GM21723 (cell line): ENCODE results near the gene RASAL1.
A peak's percentile ranks its signal among the peaks of the same experiment; 100 is the strongest.
"Not testable (repeated sequence)": the region's sequence is repeated elsewhere in the genome, so short reads cannot be mapped to it uniquely, and the experiment has no call there.

Experiments used
- ATAC-seq: cut with Tn5 transposase; IDR thresholded peaks from one replicate; pipeline ENCODE4 v1.9.1; 2021; ENCODE audit warnings: mild to moderate bottlenecking, moderate library complexity; ENCODE audit not compliant: unreplicated experiment

The RASAL1 gene

DNA sequence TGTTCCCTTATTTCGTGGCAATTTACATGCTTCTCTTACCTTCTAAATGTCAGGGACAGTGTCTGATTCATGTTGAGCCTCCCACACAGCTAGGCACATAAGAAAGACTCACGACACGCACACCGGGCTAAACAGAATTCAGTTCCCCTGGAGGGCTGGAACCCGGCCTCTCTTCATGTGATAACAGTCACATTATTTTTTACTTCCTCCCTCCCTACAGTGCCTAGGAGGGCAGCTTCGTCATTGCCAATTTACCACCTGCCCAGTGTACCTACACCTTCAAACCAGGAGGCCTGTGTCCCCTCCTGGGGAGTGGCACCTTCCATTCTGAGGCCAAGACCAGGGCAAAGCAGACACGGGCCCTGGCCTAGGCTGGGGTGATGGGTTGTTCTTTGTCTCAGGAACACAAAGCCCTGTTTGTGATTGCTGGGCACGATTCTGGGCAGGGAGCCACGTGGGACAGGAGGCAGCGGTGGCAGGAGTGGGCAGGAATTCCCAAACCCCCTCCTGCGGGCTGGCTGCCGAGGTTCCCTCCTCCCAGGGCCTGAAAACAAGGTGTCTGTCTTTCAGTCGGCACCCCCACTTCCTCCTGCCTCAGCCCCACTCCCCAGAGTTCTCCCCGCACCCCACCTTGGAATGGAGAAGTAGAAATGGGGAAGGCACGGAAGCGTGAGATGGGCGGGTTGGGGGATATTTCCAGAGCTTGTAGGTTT is 6.8 kb upstream of the RASAL1 start:
- ATAC-seq = no peak

DNA sequence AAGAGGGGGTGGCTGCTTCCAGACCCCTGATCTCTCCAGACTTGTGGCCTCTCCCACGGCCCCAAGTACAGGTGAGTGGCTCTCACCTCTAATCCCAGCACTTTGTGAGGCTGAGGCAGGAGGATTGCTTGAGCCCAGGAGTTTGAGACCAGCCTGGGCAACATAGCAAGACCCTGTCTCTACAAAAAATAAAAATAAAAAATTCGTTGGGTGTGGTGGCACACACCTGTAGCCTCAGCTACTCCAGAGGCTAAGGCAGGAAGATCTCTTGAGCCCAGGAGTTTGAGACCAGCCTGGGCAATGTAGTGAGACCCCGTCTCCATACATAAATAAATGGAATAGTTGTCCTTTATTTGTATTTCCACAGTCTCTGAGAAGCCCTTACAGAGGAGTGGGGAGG is 6.2 kb upstream of the RASAL1 start:
- ATAC-seq = not testable (repeated sequence)

DNA sequence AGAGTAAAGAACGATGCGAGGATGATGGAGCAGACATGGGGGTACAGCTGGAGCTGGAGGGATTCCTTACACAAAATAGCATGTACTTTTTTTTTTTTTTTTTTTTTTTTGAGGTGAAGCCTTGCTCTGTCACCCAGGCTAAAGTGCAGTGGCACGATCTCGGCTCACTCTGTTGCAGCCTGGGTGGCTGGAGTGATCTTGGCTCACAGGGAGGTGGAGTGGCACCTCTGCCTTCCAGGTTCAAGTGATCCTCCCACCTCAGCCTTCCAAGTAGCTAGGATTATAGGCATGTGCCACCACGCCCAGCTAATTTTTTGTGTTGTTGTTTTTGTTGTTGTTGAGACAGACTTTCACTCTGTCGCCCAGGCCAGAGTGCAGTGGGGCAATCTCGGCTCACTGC is 5.1 kb upstream of the RASAL1 start:
- ATAC-seq = no peak

DNA sequence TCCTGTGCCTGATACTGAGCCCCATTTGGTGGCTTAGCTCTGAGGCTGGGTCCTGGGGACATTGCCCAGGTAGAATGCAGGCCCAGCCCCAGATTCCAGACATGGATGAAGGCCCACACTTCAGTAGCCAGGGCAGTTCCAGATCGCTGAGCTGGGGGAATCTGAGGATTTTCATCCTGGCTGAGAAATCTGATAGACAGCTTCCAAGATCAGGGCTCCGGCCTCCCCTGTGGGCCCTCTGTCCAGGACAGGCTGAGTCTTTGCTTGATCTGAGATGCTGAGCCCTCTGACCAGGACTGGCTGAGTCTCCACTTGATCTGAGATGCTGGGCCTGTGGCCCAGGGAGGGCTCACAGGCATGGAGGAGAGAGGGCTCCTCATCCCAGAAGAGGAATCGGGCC is 3.3 kb upstream of the RASAL1 start:
- ATAC-seq = no peak

DNA sequence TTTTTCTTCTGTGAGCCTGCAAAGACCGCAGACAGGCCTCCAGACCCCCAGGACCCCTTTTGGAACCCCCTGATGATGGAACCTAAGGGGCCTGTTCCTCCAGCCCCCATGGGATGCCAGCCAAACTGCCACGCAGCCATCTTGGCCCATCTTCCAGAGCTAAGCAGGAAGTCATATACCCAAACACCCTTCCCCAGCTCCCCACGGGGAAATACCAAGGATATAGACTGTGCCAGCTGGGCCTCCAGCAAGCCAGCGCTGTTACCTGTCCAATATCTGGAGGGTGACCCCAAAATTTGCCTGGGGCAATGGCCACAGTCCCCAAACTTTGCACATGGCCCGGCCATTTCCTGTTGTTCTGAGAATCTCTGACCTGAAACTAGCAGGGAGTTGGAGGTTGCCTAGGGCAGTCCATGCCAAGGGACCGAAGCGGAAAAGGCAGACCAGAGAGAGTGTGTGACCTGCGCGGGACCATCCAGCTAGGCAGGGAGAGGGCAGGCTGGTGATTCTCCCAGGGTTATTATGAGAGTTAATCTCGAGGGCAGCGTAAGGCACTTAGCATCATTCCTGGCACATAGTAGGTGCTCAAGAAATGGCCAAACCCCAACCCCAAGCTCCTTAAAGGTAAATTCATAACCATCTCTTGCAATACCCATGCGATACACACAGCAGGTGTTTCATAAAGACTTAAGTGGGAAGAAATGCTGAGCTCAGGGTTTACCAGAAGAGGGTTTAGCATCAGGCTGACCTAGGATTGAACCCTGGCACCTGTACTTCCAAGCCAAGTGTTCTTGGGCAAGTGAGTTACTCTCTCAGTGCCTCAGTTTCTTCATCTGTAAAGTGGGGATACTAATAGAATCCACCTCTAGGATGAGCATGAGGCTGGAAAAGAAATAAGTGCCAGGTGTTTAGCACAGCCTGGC is 2.6 kb upstream of the RASAL1 start:
- no peak for ATAC-seq

DNA sequence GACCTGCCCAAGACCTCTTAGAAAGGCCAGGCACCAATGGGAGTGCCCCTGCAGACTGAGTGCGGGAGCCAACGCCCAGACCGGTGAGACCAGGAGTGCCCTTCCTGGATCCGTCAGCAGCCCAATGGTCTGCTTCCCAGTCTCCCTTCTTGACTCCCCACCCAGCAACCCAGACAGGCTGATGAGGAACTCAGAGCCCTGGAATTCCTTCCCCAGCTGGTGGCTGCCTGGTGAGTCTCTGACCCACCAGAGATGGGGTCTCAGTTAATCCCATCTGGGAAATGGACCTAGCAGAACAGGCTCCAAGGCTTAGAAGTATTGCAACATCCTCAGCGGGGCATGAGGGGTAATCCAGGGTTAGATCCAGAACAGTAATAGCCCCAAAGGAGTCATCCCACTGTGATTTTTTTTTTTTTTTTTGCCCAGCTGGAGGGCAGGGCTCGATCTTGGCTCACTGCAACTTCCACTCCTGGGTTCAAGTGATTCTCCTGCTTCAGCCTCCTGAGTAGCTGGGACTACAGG is 1.5 kb upstream of the RASAL1 start:
- ATAC-seq = no peak

DNA sequence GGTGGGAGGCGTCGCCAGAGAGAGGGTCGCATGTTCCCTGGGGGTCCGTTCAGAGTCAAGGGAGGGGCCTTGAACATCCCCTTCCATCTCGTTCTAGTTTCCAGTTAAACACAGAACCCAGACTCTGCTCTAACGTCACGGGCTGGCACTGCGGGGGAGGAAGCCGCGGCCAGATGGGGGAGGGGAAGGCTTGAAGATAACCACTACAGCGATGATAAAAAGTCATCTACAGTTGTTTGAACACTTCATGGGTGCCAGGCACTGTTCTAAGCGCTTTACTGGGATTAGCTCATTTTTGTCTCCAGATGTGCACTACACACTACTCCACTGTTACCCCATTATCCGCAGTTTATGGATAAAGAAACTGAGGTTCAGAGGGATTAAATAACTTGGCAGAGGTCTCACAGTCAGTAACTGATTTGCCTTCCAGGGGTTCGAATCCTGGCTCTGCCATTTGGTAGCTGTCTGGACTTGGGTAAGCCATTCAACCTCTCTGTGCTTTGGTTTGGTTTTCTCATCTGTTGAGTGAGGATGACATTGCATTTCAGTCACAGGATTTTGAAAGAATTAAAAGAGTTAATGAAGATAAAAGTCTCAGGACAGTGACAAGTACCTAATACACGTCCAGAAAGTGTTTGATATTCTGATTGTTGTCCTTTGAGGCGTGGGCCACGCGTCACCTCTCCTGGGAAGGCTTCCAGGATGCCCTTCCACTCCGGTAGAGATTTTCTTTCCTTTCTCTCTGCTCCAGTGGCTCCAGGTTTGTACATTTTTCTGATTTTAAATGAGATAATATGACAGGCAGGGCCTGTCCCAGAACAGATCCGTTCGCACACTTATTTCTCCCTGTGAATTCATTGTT is 798 bp upstream of the RASAL1 start:
- ATAC-seq = peak; percentile 16

DNA sequence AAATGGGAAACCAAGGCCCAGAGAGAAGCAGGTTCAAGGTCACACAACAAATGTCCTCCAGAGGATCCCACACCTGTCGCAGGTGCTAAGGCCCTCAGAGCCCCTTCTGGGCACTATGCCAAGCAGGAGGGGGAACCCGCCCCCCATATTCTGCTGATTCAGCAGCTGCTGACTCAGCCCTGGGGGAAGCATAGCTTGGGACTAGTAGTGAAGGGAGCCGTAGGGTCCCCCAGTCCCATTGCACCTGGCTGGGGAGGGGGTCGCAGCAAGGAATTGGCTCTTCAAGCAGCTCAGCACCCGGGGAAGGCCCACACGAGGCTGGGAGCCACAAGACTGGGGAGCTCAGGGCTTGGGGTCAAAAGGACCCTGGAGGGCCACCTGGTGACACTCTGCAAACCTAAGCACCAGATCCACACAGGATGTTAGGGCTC is 1.0 kb downstream of the RASAL1 start:
- no peak for ATAC-seq

DNA sequence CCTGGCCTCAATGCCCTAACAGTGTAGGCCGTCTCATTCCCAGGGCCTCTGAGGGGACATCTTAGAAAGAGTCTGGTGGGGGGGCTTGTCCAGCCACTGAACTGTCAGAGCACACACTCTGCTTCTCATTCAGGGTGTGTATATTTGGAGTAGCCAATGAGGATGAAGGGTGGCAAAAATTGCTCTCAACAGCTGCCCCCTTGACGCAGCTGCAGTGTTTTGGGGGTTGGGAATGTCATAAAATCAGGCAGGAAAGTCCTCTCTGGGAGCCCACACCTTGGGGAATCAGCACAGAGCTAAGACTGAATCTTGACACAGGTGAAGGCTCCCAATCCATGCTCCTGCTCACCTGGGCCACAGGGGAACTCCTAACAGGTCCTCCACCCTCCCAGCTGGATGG is 1.5 kb downstream of the RASAL1 start:
- ATAC-seq = no peak

DNA sequence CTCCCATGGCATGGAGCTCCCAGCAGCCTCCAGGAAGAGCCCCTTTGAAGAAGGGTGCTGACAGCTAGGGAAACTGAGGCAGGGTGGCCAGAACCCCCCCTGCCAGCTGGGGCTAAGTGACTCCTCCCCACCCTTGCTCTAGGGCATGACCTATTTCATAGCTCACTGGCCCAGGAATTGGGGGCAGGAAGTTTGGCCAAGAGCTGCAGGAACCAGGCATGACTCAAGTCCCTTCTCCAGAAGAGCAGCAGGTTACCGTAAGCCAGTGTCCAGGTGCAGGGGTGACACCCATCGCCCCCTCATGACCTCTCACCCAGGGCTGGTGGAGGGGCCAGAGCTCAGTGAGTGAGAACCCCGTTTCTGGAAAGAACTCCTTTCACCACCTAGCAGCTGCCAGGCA is 1.9 kb downstream of the RASAL1 start:
- ATAC-seq = no peak

DNA sequence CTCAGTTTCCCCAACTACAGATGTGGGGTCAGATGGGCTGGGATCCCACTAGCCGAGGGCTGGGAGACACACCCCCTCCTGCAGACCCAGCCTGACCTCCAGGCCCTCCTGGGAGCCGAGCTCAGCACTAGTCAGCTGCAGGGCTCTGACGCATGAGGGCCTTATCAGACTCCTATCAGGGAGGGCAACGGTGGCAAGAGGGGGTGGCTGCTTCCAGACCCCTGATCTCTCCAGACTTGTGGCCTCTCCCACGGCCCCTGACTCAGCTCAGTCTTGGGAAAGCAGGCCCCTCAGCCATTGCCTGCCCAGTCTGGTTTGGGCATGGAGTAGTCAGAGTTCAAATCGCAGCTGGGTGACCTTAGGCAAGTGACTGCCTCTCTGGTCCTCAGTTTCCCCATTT is 2.5 kb downstream of the RASAL1 start:
- no peak for ATAC-seq

DNA sequence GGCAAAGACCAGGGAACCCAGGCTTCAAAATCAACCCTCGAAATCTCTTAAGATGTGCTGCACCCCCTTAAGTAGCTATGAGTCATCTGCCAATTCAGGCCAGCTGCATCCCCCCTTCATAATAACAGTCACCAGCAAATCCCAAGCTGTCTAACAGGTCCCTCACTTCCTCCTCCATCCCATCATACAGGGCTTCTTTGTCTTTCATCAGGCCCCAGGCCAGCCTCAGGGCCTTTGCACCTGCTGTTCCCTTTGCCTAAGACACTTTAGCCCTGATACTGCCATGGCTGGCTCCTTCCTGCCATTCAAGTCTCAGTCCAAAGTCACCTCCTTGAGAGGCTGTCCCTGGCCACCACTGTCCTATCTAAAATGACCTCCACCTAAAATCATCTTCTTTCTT is 4.0 kb downstream of the RASAL1 start:
- ATAC-seq = no peak

DNA sequence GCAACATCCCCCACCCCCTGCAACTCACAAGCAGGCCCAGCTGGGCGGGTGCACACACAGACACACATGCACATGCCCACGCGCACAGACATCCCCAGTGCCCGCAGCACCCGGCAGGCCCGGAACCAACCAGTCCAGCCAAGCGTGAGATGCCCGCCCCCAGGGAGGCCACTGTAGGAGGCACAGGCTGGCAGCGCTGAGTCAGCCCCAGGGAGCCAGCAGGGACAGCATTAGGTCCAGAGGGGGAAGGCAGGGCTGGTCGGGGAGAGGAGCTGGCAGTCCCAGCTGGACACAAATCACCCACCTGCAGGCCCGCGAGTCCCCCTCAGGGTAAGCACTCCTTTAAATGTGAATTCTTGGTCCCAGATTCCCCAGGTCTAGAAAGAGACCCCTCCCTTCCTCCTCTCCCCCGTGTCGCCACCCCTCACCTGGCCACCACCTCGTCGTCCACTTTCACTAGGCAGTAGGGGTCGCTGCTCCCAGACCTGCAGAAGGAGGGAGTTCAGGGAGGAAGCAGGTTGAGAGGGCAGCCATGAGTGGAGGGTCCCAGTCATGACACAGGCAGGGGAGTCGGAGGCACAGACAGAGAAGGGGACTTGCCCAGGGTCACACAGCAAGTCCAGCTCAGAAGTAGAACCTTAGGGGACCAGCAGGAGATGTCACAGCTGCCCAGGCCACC is 5.0 kb downstream of the RASAL1 start:
- ATAC-seq = no peak

DNA sequence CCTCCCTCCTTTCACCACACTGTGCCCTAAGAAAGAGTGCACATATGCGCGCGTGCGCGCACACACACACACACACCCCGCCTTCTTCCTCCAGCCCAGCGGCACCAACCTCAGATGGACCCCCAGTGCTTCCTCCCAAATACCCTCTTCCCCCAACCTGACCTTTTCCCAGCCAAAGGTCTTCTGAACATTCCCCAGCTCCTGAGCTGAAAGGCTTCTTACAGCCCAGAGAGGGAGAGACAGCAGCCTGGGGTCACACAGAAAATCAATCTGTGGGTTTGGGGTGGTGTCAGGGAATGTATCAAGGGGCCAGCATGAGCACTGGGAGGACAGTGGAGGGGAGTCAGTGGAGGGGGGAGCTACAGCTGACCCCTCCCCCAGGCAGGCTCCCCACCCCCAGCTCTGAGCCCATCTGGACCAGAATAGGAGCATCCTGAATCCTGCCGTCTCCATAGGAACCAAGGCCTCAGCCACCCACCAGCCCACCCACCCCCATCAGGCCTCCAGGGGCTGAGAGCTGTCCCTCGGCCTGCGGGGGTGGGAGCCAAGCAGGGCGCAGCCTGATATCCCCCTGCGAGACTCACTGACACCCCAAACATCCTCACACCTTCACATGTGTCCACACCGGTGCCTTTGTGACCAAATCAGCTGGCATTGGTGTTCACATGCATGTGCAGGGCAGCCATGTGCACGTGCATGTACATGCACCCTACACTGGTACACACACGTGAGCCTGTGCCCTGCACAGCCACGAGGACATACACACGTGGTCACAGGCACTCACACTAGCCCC is 5.7 kb downstream of the RASAL1 start:
- ATAC-seq = no peak

DNA sequence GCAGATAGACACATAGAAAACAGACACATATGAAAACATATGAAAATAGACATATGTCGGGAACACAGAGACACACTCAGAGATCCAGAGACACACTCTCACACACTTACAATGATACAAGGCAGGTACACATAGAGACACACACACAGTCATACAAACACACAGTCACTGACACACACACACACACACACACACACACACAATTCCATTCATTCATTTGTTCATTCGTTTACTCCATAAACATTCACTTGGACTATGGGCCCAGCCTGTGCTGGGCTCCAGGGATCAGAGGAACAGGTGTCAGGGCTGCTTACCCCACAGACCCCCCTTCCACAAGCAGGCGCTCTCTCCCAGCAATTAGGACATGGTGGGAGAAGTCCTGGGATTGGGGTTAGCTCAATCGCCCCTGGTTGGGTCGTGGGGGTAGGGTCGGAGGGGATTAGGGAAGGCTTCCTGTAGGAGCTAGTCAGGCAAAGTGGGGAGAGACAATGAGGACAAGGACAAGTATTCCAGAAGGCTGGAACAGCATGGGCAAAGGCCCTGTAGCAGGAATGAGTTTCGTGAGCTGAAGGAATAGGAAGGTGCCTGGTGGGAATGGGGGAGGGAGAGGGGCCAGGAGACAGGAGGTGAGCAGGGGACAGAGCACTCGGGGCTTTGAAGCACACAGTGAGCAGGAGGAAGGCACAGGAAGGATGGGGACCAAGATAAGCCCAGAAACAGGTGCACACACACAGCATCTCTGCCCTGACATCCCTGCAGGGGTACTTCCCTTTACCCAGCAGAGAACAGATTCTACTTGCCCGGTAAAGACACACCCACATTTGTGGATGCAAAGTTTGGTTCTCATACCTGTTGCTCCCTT is 6.5 kb downstream of the RASAL1 start:
- ATAC-seq = no peak

DNA sequence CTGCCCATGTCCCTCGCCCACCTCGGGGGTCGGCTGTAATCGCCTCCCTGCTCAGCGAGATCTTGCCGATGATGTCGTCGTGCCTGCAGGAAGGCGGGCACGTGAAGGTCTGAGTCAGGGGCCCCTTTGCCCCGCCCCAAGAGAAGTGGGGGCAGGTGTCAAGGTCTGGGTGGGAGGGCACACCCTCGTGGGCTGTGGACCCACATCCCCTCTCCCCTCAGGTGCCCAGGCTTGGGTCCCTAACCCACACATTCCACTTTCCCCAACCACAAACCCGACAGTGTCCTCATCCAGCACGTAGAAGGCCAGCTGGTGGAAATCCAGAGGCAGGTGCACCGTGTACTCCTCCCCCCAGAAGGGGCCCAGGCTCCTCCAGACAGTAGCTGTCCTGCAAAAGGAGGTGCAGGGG is 7.8 kb downstream of the RASAL1 start:
- ATAC-seq = no peak

DNA sequence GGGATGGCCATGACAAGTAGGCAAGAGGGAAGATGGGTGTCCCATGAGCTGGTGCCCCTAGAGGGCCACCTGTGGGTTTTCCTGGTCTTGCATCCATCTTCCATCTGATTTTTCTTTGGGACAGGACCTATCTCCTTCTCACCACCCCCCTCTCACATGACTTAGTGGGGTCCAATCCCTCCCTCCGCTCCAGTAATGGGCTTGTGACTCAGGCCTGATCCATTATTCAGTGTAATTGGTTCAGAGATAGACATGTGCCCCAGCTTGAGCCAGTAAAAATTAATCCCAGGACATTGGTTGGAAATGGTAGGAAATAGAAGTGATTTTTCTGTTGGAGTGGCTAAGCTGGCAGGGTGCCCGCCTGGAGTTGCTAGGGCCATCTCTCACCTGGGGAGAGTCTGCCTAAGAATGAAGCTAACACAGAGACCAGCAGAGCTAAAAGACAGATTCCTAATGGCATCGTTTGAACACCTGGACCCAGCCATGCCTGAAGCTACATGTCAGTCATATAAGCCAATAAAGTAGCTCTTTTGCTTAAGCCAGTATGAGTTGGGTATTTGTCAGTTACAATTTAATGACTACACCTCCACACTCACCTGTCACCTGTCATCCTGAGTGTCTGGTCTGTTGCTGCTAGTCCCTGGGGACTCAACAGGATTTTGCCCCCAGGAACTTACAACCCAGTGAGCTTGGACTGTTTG is 14.7 kb downstream of the RASAL1 start:
- ATAC-seq = no peak

DNA sequence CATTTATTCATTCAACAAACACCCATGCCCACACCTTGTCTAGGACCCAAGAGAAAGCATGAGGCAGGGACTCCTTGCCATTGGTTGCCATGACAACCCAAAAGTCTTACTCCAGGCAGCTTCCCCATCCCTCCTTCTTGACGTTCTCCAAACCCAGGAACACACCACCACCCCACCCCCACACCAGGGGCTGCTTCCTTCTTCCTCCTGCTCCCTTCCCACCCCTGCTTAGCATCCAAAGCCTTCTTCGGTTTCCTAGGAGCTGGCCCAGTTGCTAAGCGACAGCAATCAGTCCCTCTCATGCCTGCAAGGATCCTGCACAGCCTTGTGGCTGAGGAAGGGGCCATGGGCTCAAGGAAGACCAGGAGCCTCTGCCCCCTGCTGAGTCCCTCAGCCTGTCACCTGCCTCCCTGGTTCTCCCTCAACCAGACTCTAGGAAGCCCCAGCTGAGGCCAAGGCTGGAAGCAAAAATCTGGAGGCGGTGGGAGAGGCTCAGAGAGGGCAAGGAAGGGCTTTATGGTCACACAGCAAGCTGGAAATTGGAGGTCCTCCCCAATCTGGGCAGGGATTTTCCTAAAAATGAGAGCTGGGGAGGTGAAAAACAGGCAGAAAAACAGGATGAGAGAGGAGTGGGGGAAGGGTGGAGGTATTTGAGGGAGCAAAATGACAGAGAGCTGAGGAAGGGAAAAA is 15.4 kb downstream of the RASAL1 start:
- no peak for ATAC-seq
